GM12891 (cell line): ENCODE data around the gene ZNF580.

Experiments used
- DNase-seq: peaks from one replicate; pipeline ENCODE4 v3.0.0; 2011; ENCODE audit warnings: low spot score; ENCODE audit not compliant: insufficient read length
- FAIRE-seq: peaks from 2 replicates; lab custom pipeline; 2011; peaks lifted over from hg19 to GRCh38; lab: Jason Lieb, UNC
- PAX5 ChIP-seq: IDR thresholded peaks from 2 replicates; pipeline ENCODE4 v1.6.1; 2011; ENCODE audit warnings: low read length, moderate library complexity, mild to moderate bottlenecking; ENCODE audit not compliant: insufficient read depth, severe bottlenecking
- POLR2A ChIP-seq: IDR thresholded peaks from 2 replicates; pipeline ENCODE4 v1.6.1; 2011; ENCODE audit warnings: low read depth, low read length, control low read depth
- POLR2AphosphoS5 ChIP-seq: IDR thresholded peaks from 2 replicates; pipeline ENCODE4 v1.6.1; 2011; ENCODE audit warnings: low read depth, low read length, control low read depth
- POU2F2 ChIP-seq: IDR thresholded peaks from 2 replicates; pipeline ENCODE4 v1.6.1; 2011; ENCODE audit warnings: low read depth, mild to moderate bottlenecking, control low read depth, low read length, moderate library complexity
- SPI1 ChIP-seq: IDR thresholded peaks from 2 replicates; pipeline ENCODE4 v1.6.1; 2011; ENCODE audit warnings: low read depth, low read length, control low read depth
- TAF1 ChIP-seq: IDR thresholded peaks from 2 replicates; pipeline ENCODE4 v1.6.1; 2011; ENCODE audit warnings: low read depth, low read length, control low read depth

ZNF580 gene

GRCh38 chr19:55605637-55606470 lies 34.9 kb upstream of the ZNF580 start, which contains the start of gene ZNF865:
Gene ZNF865 (plus strand): TSS chr19:55605647. CDS start chr19:55613619, 7,972 bp downstream.
- no peak for TF ChIP-seq SPI1
- TF ChIP-seq TAF1: peak; percentile 3; the same call in 1 of the 2 replicates
- DNase-seq (no peak), FAIRE-seq (peak; percentile 88)

DNA sequence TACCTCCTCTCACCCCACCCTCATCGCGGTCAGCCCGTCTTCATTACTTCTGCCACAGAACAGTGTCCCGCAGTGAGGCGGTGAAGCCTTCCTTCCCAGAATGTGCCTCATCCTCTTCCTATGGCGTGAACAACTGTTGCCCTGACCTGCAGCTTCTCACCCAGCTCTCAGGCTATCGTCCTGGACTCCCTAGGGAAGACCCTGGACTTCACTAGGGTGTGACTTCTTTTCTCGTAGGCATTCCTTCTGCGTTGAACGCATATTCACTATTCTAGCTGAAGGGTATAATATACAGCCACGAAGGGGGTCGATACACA lies 34.4 kb upstream of the ZNF580 start:
- FAIRE-seq: no peak
- no peak for DNase-seq
- TF ChIP-seq POLR2A (no peak), TAF1 (no peak), PAX5 (no peak), POLR2AphosphoS5 (no peak), SPI1 (no peak), POU2F2 (no peak)

DNA sequence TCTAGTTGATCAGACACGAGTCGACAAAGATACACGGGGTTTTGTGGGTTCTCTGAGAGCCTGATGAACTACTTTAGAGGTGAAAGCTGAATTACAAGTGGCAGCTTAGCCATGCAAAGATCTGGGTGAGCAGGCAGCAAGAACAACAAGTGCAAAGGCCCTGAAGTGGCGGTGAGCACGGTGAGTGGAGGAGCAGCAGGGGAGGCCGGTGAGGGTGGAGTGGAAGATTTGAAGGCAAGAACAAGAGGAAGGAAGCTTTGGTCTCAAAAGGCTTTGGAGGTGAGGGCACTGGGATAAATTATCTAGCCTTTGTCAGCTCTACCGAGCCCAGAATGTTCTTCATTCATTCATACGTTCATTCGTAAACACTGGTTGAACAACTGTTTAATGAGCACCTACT lies 34.0 kb upstream of the ZNF580 start:
- no peak for DNase-seq
- TF ChIP-seq POLR2A: no peak
- TF ChIP-seq POU2F2: no peak
- no peak for TF ChIP-seq POLR2AphosphoS5
- TF ChIP-seq PAX5: no peak
- no peak for TF ChIP-seq TAF1
- no peak for TF ChIP-seq SPI1
- FAIRE-seq: no peak

GRCh38 chr19:55609326-55609725 lies 31.5 kb upstream of the ZNF580 start:
- FAIRE-seq (no peak), DNase-seq (no peak)
- TF ChIP-seq PAX5 (no peak), TAF1 (no peak), POLR2A (no peak), POU2F2 (no peak), POLR2AphosphoS5 (no peak), SPI1 (no peak)

- no peak for FAIRE-seq
- DNase-seq: no peak
- no peak for TF ChIP-seq TAF1
- no peak for TF ChIP-seq PAX5
- TF ChIP-seq SPI1: no peak
- TF ChIP-seq POLR2AphosphoS5: no peak
- no peak for TF ChIP-seq POU2F2
- TF ChIP-seq POLR2A: no peak
Observed at GRCh38 chr19:55611300-55611982, 29.4 kb upstream of the ZNF580 start.

GRCh38 chr19:55611983-55612645 lies 28.7 kb upstream of the ZNF580 start:
- TF ChIP-seq POLR2AphosphoS5: no peak
- TF ChIP-seq SPI1: peak; percentile 40; the same call in 1 of the 2 replicates
- FAIRE-seq (peak; percentile 33), DNase-seq (no peak)

GRCh38 chr19:55613396-55613795 lies 27.4 kb upstream of the ZNF580 start:
- DNase-seq (no peak), FAIRE-seq (no peak)
- no peak for TF ChIP-seq SPI1
- TF ChIP-seq POLR2A: no peak
- no peak for TF ChIP-seq PAX5
- TF ChIP-seq POU2F2: no peak
- TF ChIP-seq TAF1: no peak
- no peak for TF ChIP-seq POLR2AphosphoS5

- TF ChIP-seq POLR2AphosphoS5 (no peak), SPI1 (no peak), POU2F2 (no peak), POLR2A (no peak), PAX5 (no peak), TAF1 (no peak)
- no peak for FAIRE-seq
- DNase-seq: no peak
Observed at GRCh38 chr19:55613930-55614710, 26.7 kb upstream of the ZNF580 start.
